ENCODE data around the gene ZNF362.

ZNF362 gene

GRCh38 chr1:33267468-33268205, 11.3 kb downstream of the ZNF362 start:
- no peak for DNase-seq (ENCODE audit: low read depth, low spot score)

- no peak for DNase-seq (ENCODE audit: low read depth, low spot score)
Measured at GRCh38 chr1:33268457-33268856, 12.2 kb downstream of the ZNF362 start.

- DNase-seq (ENCODE audit: low read depth, low spot score), result no peak
Measured at GRCh38 chr1:33268927-33269610, 12.8 kb downstream of the ZNF362 start.

- no peak for DNase-seq (ENCODE audit: low read depth, low spot score)
Measured at GRCh38 chr1:33269621-33270020, 13.3 kb downstream of the ZNF362 start.

GRCh38 chr1:33270379-33270778, 14.1 kb downstream of the ZNF362 start:
- DNase-seq (ENCODE audit: low read depth, low spot score), result no peak

- DNase-seq (ENCODE audit: low read depth, low spot score), result no peak
Measured at GRCh38 chr1:33270808-33271465, 14.6 kb downstream of the ZNF362 start.

- no peak for DNase-seq (ENCODE audit: low read depth, low spot score)
Measured at GRCh38 chr1:33271666-33272505, 15.6 kb downstream of the ZNF362 start.

GRCh38 chr1:33272509-33272908, 16.2 kb downstream of the ZNF362 start:
- DNase-seq (ENCODE audit: low read depth, low spot score), result no peak

- no peak for DNase-seq (ENCODE audit: low read depth, low spot score)
Measured at GRCh38 chr1:33272930-33273329, 16.6 kb downstream of the ZNF362 start.

GRCh38 chr1:33273406-33273805, 17.1 kb downstream of the ZNF362 start:
- DNase-seq (ENCODE audit: low read depth, low spot score), result no peak

- DNase-seq (ENCODE audit: low read depth, low spot score), result no peak
Measured at GRCh38 chr1:33273961-33274371, 17.7 kb downstream of the ZNF362 start.

GRCh38 chr1:33274446-33274845, 18.2 kb downstream of the ZNF362 start:
- no peak for DNase-seq (ENCODE audit: low read depth, low spot score)

- DNase-seq (ENCODE audit: low read depth, low spot score), result no peak
Measured at GRCh38 chr1:33275195-33275594, 18.9 kb downstream of the ZNF362 start.

GRCh38 chr1:33275706-33276572, 19.6 kb downstream of the ZNF362 start:
- no peak for DNase-seq (ENCODE audit: low read depth, low spot score)

GRCh38 chr1:33276573-33277298, 20.4 kb downstream of the ZNF362 start:
- no peak for DNase-seq (ENCODE audit: low read depth, low spot score)

GRCh38 chr1:33277488-33278084, 21.3 kb downstream of the ZNF362 start:
- no peak for DNase-seq (ENCODE audit: low read depth, low spot score)

- DNase-seq (ENCODE audit: low read depth, low spot score), result no peak
Measured at GRCh38 chr1:33280091-33280661, 23.9 kb downstream of the ZNF362 start.

GRCh38 chr1:33281554-33282303, 25.4 kb downstream of the ZNF362 start:
- DNase-seq (ENCODE audit: low read depth, low spot score), result no peak

GRCh38 chr1:33282791-33283190, 26.5 kb downstream of the ZNF362 start:
- no peak for DNase-seq (ENCODE audit: low read depth, low spot score)

Measured in brain pericyte (primary cell).